Measurements from ENCODE around the gene SLC52A3. TPM values are rescaled to one million over a fixed set of nuclear protein-coding genes. Genes with fewer than 3 reads are reported as not detected.

The SLC52A3 gene
- polyA plus RNA-seq, 1 donor (not counting 4 experiments of a cell fraction or from before 2014, with no cell fraction given), result 0.84 TPM

- no peaks in the 10 kb centered on the region for H3K36me3 ChIP-seq (ENCODE audit: control insufficient read depth in 2 of 2, extremely low read depth in 1 of 2, insufficient read depth in 2 of 2, low read length in 2 of 2)
- dilution Hi-C loops (cut with MboI; ENCODE audit: extremely low pct_ligation_motif_present, low sequenced_read_pairs), result no loop called here
- peaks cover 2% of the 10 kb centered on the region for H3K4me1 ChIP-seq (ENCODE audit: control insufficient read depth, extremely low read depth, insufficient read depth, low read length)
- no peak overlapping the region for H3K4me2 ChIP-seq (ENCODE audit: control insufficient read depth, extremely low read depth, insufficient read depth, low read depth, low read length)
- DNase-seq (ENCODE audit: low read depth, low spot score) (no peak), FAIRE-seq (no peak)
- no peak overlapping the region for H3K4me3 ChIP-seq (ENCODE audit: control insufficient read depth in 2 of 3, extremely low read depth in 1 of 3, insufficient read depth in 2 of 3, low read depth in 1 of 3, low read length in 3 of 3)
- no peak overlapping the region for H2AFZ ChIP-seq (ENCODE audit: control insufficient read depth, low read length)
- no peaks in the 10 kb centered on the region for H3K9me1 ChIP-seq (ENCODE audit: control insufficient read depth, extremely low read depth, insufficient read depth, low read length)
- no peaks in the 10 kb centered on the region for H3K79me2 ChIP-seq (ENCODE audit: control insufficient read depth, insufficient read depth, low read length)
- H3K27me3 ChIP-seq (ENCODE audit: control insufficient read depth, extremely low read depth, insufficient read depth, low read length), result no peaks in the 10 kb centered on the region
- H3K27ac ChIP-seq (ENCODE audit: control insufficient read depth, insufficient read depth, low read length), result no peak overlapping the region
- TF ChIP-seq CTCF (optimal IDR thresholded peaks at IDR 0.05 in 1 of 3, IDR thresholded peaks at IDR 0.05 in 1 of 3, conservative IDR thresholded peaks at IDR 0.05 in 1 of 3; ENCODE audit: extremely low read depth in 1 of 3, insufficient read depth in 2 of 3, low read length in 3 of 3) (no peak), EZH2 (IDR thresholded peaks at IDR 0.05; ENCODE audit: low read length) (no peak)
- no peaks in the 10 kb centered on the region for H3K9me3 ChIP-seq (ENCODE audit: control insufficient read depth, low read depth, low read length)
- no peaks in the 10 kb centered on the region for H4K20me1 ChIP-seq (ENCODE audit: control insufficient read depth, extremely low read depth, insufficient read depth, low read length)
- no peak overlapping the region for H3K9ac ChIP-seq (ENCODE audit: control insufficient read depth, extremely low read depth, insufficient read depth, low read length)
Observed at GRCh38 chr20:771741-772464, 3.6 kb upstream of the SLC52A3 start.

- no peak for DNase-seq (ENCODE audit: low read depth, low spot score)
- TF ChIP-seq CTCF (optimal IDR thresholded peaks at IDR 0.05 in 1 of 3, IDR thresholded peaks at IDR 0.05 in 1 of 3, conservative IDR thresholded peaks at IDR 0.05 in 1 of 3; ENCODE audit: extremely low read depth in 1 of 3, insufficient read depth in 2 of 3, low read length in 3 of 3), result no peak
- Histone ChIP-seq H3K9me3 (ENCODE audit: control insufficient read depth, low read depth, low read length) (no peaks in the 10 kb centered on the region), H3K79me2 (ENCODE audit: control insufficient read depth, insufficient read depth, low read length) (no peaks in the 10 kb centered on the region), H3K4me2 (ENCODE audit: control insufficient read depth, extremely low read depth, insufficient read depth, low read depth, low read length) (no peak overlapping the region), H4K20me1 (ENCODE audit: control insufficient read depth, extremely low read depth, insufficient read depth, low read length) (no peaks in the 10 kb centered on the region), H3K4me1 (ENCODE audit: control insufficient read depth, extremely low read depth, insufficient read depth, low read length) (peaks cover 2% of the 10 kb centered on the region), H3K9me1 (ENCODE audit: control insufficient read depth, extremely low read depth, insufficient read depth, low read length) (no peaks in the 10 kb centered on the region), H3K27ac (ENCODE audit: control insufficient read depth, insufficient read depth, low read length) (no peak overlapping the region), H3K9ac (ENCODE audit: control insufficient read depth, extremely low read depth, insufficient read depth, low read length) (no peak overlapping the region), H2AFZ (ENCODE audit: control insufficient read depth, low read length) (no peak overlapping the region), H3K4me3 (ENCODE audit: control insufficient read depth in 2 of 3, extremely low read depth in 1 of 3, insufficient read depth in 2 of 3, low read depth in 1 of 3, low read length in 3 of 3) (no peak overlapping the region), H3K27me3 (ENCODE audit: control insufficient read depth, extremely low read depth, insufficient read depth, low read length) (no peaks in the 10 kb centered on the region), H3K36me3 (ENCODE audit: control insufficient read depth in 2 of 2, extremely low read depth in 1 of 2, insufficient read depth in 2 of 2, low read length in 2 of 2) (no peaks in the 10 kb centered on the region)
- FAIRE-seq, result no peak
- dilution Hi-C loops (cut with MboI; ENCODE audit: extremely low pct_ligation_motif_present, low sequenced_read_pairs), result no loop called here
Observed at GRCh38 chr20:770691-771090, 2.4 kb upstream of the SLC52A3 start.
